Articular chondrocyte of knee joint (primary cell): ENCODE measurements around the gene FNDC8. TPM values are rescaled to one million over a fixed set of nuclear protein-coding genes. Genes with fewer than 3 reads are reported as not detected.
A peak's percentile ranks its signal among the peaks of the same experiment; 100 is the strongest.

Experiments used
- small RNA-seq: library from RNA; depleted of rRNA; stranded (forward); fragments of <200 nt; gene quantifications from one replicate; pipeline ENCODE3, GENCODE V24; 2012
- total RNA-seq: library from RNA; depleted of rRNA; stranded (reverse); fragments of >200 nt; gene quantifications from 2 replicates; pipeline ENCODE4 v1.2.3, GENCODE V29; 2012

FNDC8 gene
- not detected in 2 replicates for total RNA-seq

GRCh38 chr17:35121315-35121714 is at the start of gene FNDC8:
Gene FNDC8 (plus strand): TSS chr17:35121615. CDS start chr17:35121694, 79 bp downstream.

GRCh38 chr17:35119370-35120165 is 1.8 kb upstream of the FNDC8 start, which contains the start of gene RAD51D:
Gene RAD51D (minus strand): TSS chr17:35119860. CDS start chr17:35119613, 247 bp downstream.

GRCh38 chr17:35141681-35142466 is 20.5 kb downstream of the FNDC8 start, which contains the start of gene NLE1:
Gene NLE1 (minus strand): TSS chr17:35142303. CDS start chr17:35142275, 28 bp downstream.

GRCh38 chr17:35147375-35147905 is 26.0 kb downstream of the FNDC8 start, which contains the start of gene UNC45B:
Gene UNC45B (plus strand): TSS chr17:35147817. CDS start chr17:35148264, 447 bp downstream.

Small RNA genes lying within 50 kb of the gene (small RNA-seq; reads per million reads assigned to genes)
- gene AC004223.1 (1.9 reads per million, percentile 71 among the genes with 10 or more reads in this experiment), gene RNU6-840P (not detected)

Other genes with a start within 250 kb of the FNDC8 start
- 4.2 and 4.8 TPM in 2 replicates for gene CCT6B, start 160.2 kb upstream of the FNDC8 start, total RNA-seq
- 11.0 and 14.1 TPM in 2 replicates for gene ZNF830, start 160.1 kb upstream of the FNDC8 start, total RNA-seq
- gene LIG3, start 141.1 kb upstream of the FNDC8 start, total RNA-seq = 26.1 and 32.9 TPM in 2 replicates
- 13.7 and 19.1 TPM in 2 replicates for gene RFFL, start 57.9 kb upstream of the FNDC8 start, total RNA-seq
- gene RAD51D, start 1.8 kb upstream of the FNDC8 start, total RNA-seq = 10.4 and 14.1 TPM in 2 replicates
- 11.1 and 15.2 TPM in 2 replicates for gene NLE1, start 20.7 kb downstream of the FNDC8 start, total RNA-seq
- gene UNC45B, start 26.2 kb downstream of the FNDC8 start, total RNA-seq = not detected in 2 replicates
- gene SLC35G3, start 72.8 kb downstream of the FNDC8 start, total RNA-seq = not detected in 2 replicates
- gene SLFN5, start 121.5 kb downstream of the FNDC8 start, total RNA-seq = 63.5 and 74.9 TPM in 2 replicates